GM12878 (cell line): ENCODE measurements around the gene ABHD2. TPM values are rescaled to one million over a fixed set of nuclear protein-coding genes. Genes with fewer than 3 reads are reported as not detected.

Experiments used
- ATAC-seq: fragments of 200-7000 bp; cut with Tn5 transposase; 3 replicates; pipeline ENCODE4 v1.9.1; 2020; ENCODE audit warnings: mild to moderate bottlenecking, moderate library complexity
- BruUV-seq: library from RNA; stranded (reverse); fragments of 400-500 nt; replicated peaks from 2 replicates; lab custom pipeline; 2021; lab: Mats Ljungman, UMichigan
- CTCF ChIA-PET: fragments of 300-600 bp; sonication (Branson Sonifier 250); formaldehyde crosslinking; extraction: SDS; loops from one replicate; lab custom pipeline; 2021; ENCODE audit warnings: inconsistent platforms; lab: Yijun Ruan, JAX
- POLR2A ChIA-PET: fragments of 350-600 bp; formaldehyde crosslinking; extraction: SDS; loops from one replicate; lab custom pipeline; 2021; ENCODE audit warnings: inconsistent platforms; lab: Charles Lee
- RAD21 ChIA-PET: fragments of 300-600 bp; sonication (Branson Sonifier 250); formaldehyde crosslinking; loops from one replicate; lab custom pipeline; 2023; ENCODE audit warnings: antibody characterized with exemption; ENCODE audit not compliant: unreplicated experiment; lab: Charles Lee
- SMC1A ChIA-PET: fragments of 300-600 bp; sonication (Branson Sonifier 250); formaldehyde crosslinking; loops from one replicate; lab custom pipeline; 2023; ENCODE audit not compliant: unreplicated experiment, uncharacterized antibody; lab: Charles Lee
- DNase-seq: peaks from one replicate; pipeline ENCODE4 v3.0.0-alpha.2; 2011; ENCODE audit warnings: low read depth, low spot score
- FAIRE-seq: peaks from 3 replicates; lab custom pipeline; 2011; peaks lifted over from hg19 to GRCh38; lab: Jason Lieb, UNC
- H2AFZ ChIP-seq: 2 replicates; pipeline ENCODE4 v1.6.0; 2011; ENCODE audit warnings: low read depth, low read length, control low read depth; ENCODE audit not compliant: control insufficient read depth
- H3K27ac ChIP-seq: 2 replicates; pipeline ENCODE4 v1.5.1; 2011; ENCODE audit warnings: control low read depth; ENCODE audit not compliant: control insufficient read depth, insufficient read depth
- H3K27me3 ChIP-seq, 2 experiments: replicated peaks in 1 of 2; 2 replicates each; pipeline versions ENCODE4 v1.6.0 to v1.6.1; 2011; ENCODE audit warnings: low read length in 1 of 2; ENCODE audit not compliant: control insufficient read depth in 2 of 2, insufficient read depth in 2 of 2
- H3K36me3 ChIP-seq, 2 experiments: 2 replicates each; pipeline ENCODE4 v1.5.1; 2011; ENCODE audit warnings: low read length in 1 of 2; ENCODE audit not compliant: control insufficient read depth in 2 of 2, insufficient read depth in 2 of 2
- H3K4me1 ChIP-seq: 2 replicates; pipeline ENCODE4 v1.6.1; 2011; ENCODE audit warnings: mild to moderate bottlenecking, low read length, moderate library complexity, mixed read lengths; ENCODE audit not compliant: control insufficient read depth, insufficient read depth
- H3K4me2 ChIP-seq: 2 replicates; pipeline ENCODE4 v1.6.0; 2011; ENCODE audit warnings: control low read depth; ENCODE audit not compliant: control insufficient read depth, insufficient read depth
- H3K4me3 ChIP-seq: fragments of 200-600 bp; sonication (generic); 2 replicates; pipeline ENCODE4 v1.5.1; 2016
- H3K79me2 ChIP-seq: 2 replicates; pipeline ENCODE4 v1.6.0; 2011; ENCODE audit warnings: low read length; ENCODE audit not compliant: control insufficient read depth, insufficient read depth
- H3K9ac ChIP-seq: 2 replicates; pipeline ENCODE4 v1.8.0; 2011; ENCODE audit warnings: low read length, control low read depth, mixed read lengths; ENCODE audit not compliant: control insufficient read depth, insufficient read depth
- H3K9me3 ChIP-seq: replicated peaks from 3 replicates; pipeline ENCODE4 v1.5.1; 2011; ENCODE audit warnings: mild to moderate bottlenecking, low read length; ENCODE audit not compliant: control insufficient read depth, insufficient read depth
- H4K20me1 ChIP-seq: 2 replicates; pipeline ENCODE4 v1.6.0; 2011; ENCODE audit not compliant: control insufficient read depth, insufficient read depth
- ATF3 ChIP-seq: IDR thresholded peaks from 2 replicates; pipeline ENCODE4 v1.6.1; 2011; ENCODE audit warnings: low read depth, mild to moderate bottlenecking, low read length, moderate library complexity, borderline replicate concordance; ENCODE audit errors: extremely low read depth
- CBFB ChIP-seq: IDR thresholded peaks from 2 replicates; pipeline ENCODE4 v1.6.1; 2016; ENCODE audit warnings: antibody characterized with exemption, low read depth
- E2F4 ChIP-seq: IDR thresholded peaks from 2 replicates; pipeline ENCODE4 v1.6.1; 2012; ENCODE audit warnings: low read depth, low read length, improper control_type of control experiment
- EZH2 ChIP-seq: IDR thresholded peaks from 2 replicates; pipeline ENCODE4 v1.6.1; 2012; ENCODE audit warnings: low read depth, mild to moderate bottlenecking, control low read depth, inconsistent platforms, low read length, borderline replicate concordance; ENCODE audit not compliant: control insufficient read depth
- MEF2A ChIP-seq: IDR thresholded peaks from 2 replicates; pipeline ENCODE4 v1.6.1; 2011; ENCODE audit warnings: low read depth, mild to moderate bottlenecking, low read length, moderate library complexity; ENCODE audit not compliant: insufficient read depth
- MEF2B ChIP-seq: fragments of 450-650 bp; IDR thresholded peaks from 2 replicates; pipeline ENCODE4 v1.6.1; 2018; ENCODE audit warnings: mild to moderate bottlenecking, moderate library complexity; ENCODE audit not compliant: partially characterized antibody, poor library complexity, severe bottlenecking
- NR2C2 ChIP-seq: IDR thresholded peaks from 2 replicates; pipeline ENCODE4 v1.6.1; 2011; ENCODE audit warnings: borderline replicate concordance, low read depth; ENCODE audit not compliant: control insufficient read depth, insufficient read length
- SIX5 ChIP-seq: IDR thresholded peaks from 2 replicates; pipeline ENCODE4 v1.6.1; 2011; ENCODE audit warnings: mild to moderate bottlenecking, low read depth, low read length, moderate library complexity; ENCODE audit not compliant: severe bottlenecking
- SMC3 ChIP-seq: IDR thresholded peaks from 2 replicates; pipeline ENCODE4 v1.6.1; 2011; ENCODE audit warnings: low read length, improper control_type of control experiment, borderline replicate concordance
- SPI1 ChIP-seq: IDR thresholded peaks from 2 replicates; pipeline ENCODE4 v1.6.1; 2011; ENCODE audit warnings: low read depth, mild to moderate bottlenecking, low read length, moderate library complexity, borderline replicate concordance; ENCODE audit not compliant: insufficient read depth
- SRF ChIP-seq, 2 experiments: IDR thresholded peaks; 2 replicates each; pipeline ENCODE4 v1.6.1; 2011; ENCODE audit warnings: low read depth in 2 of 2, low read length in 2 of 2, mild to moderate bottlenecking in 1 of 2, moderate library complexity in 1 of 2
- ZBTB11 ChIP-seq: fragments of 450-650 bp; formaldehyde crosslinking; IDR thresholded peaks from 2 replicates; pipeline ENCODE4 v1.5.0; 2022; ENCODE audit warnings: mild to moderate bottlenecking, missing genetic modification characterization
- ZNF24 ChIP-seq: fragments of 450-650 bp; IDR thresholded peaks from 2 replicates; pipeline ENCODE4 v1.6.1; 2017; ENCODE audit warnings: antibody characterized with exemption, mild to moderate bottlenecking
- WGBS: methylation state at CpG from one replicate; pipeline ENCODE4 v1.1.6; 2016; ENCODE audit warnings: low lambda C conversion rate; ENCODE audit not compliant: insufficient replicate concordance, insufficient coverage; ENCODE audit errors: missing lambda C conversion rate; 5-methylcytosine and 5-hydroxymethylcytosine counted together
- in situ Hi-C: fragments of 300-500 bp; cut with MboI; formaldehyde crosslinking; loops from 9 replicates; pipeline ENCODE4 v1.14.3; 2018; ENCODE audit warnings: mixed read lengths
- intact Hi-C: fragments of 100-400 bp; cut with micrococcal nuclease; formaldehyde crosslinking; loops from one replicate; pipeline ENCODE4 v1.14.2; 2022; ENCODE audit not compliant: unreplicated experiment
- polyA plus RNA-seq, 11 experiments: library from polyadenylated mRNA; depleted of rRNA in 4 of 11; unstranded in 6 of 11; stranded (reverse) in 5 of 11; fragments of >200 nt; fragmentation: Nextera tagmentation in 4 of 11; fragmentation: Illumina TruSeq in 1 of 11; extraction: Ambion mirVana in 4 of 11; extraction: Trizol in 1 of 11; gene quantifications; 1 replicate in 1 of 11; 2 replicates in 10 of 11; pipeline versions ENCODE4 v1.2.1 to v1.2.3, GENCODE V29; 2011 to 2016; ENCODE audit warnings: inconsistent platforms in 2 of 11, missing spikeins in 2 of 11, low read depth in 1 of 11
- total RNA-seq, 4 experiments: library from RNA; depleted of rRNA in 3 of 4; stranded (reverse); fragments of >200 nt in 3 of 4; fragmentation: Illumina TruSeq in 1 of 4; extraction: Trizol in 1 of 4; gene quantifications; 2 replicates each; pipeline versions ENCODE4 v1.2.1 to v1.2.3, GENCODE V29; 2013 to 2021

Gene ABHD2
- total and polyA plus RNA-seq, 10 of the 15 experiments (the other 5 are each of a cell fraction or from before 2014, with no cell fraction given), result 1.2 to 33.6 (median 20.4) TPM

- DNase-seq (no peak), ATAC-seq (peak; percentile 28; the same call in 1 of the 3 replicates), FAIRE-seq (no peak)
- H3K79me2 ChIP-seq, result no peaks in the 10 kb centered on the region
- H4K20me1 ChIP-seq, result no peaks in the 10 kb centered on the region
- no peaks in the 10 kb centered on the region for H3K36me3 ChIP-seq
- no peaks in the 10 kb centered on the region for H3K4me1 ChIP-seq
- no peak overlapping the region for H3K27ac ChIP-seq
- H3K4me3 ChIP-seq, result no peak overlapping the region
- ChIA-PET CTCF (interaction anchor here (0.7 to 2.8 kb wide), 3 partner anchors 12 to 23 kb away, joined by 3 to 12 read pairs (median 3); no protein-coding TSS in a partner anchor), POLR2A (no interaction called here), SMC1A (interaction anchor here (1.5 kb wide), 1 partner anchor 11 kb away, joined by 3 read pairs; no protein-coding TSS in a partner anchor), RAD21 (no interaction called here)
- no peaks in the 10 kb centered on the region for H3K27me3 ChIP-seq
- no peak overlapping the region for H2AFZ ChIP-seq
- no peak overlapping the region for H3K4me2 ChIP-seq
- in situ Hi-C loops (no loop called here), intact Hi-C loops (no loop called here)
- BruUV-seq, result no TSS peak
- WGBS, result 32% methylated on average over 5 of the region's 5 CpGs
- no peaks in the 10 kb centered on the region for H3K9me3 ChIP-seq
- H3K9ac ChIP-seq, result no peak overlapping the region
- TF ChIP-seq EZH2 (no peak), SIX5 (no peak), MEF2B (no peak), SPI1 (no peak), SRF (IDR thresholded peaks at IDR 0.05; ENCODE audit: low read depth in 2 of 2, low read length in 2 of 2) (no peak), E2F4 (no peak), ZBTB11 (no peak), ZNF24 (no peak), SMC3 (no peak), MEF2A (no peak), ATF3 (no peak), NR2C2 (no peak), CBFB (no peak)
These were observed 142.0 kb downstream of the ABHD2 start for GRCh38 chr15:89230277-89230676.
